ENCODE measurements around the gene MALT1.

Gene MALT1

DNA sequence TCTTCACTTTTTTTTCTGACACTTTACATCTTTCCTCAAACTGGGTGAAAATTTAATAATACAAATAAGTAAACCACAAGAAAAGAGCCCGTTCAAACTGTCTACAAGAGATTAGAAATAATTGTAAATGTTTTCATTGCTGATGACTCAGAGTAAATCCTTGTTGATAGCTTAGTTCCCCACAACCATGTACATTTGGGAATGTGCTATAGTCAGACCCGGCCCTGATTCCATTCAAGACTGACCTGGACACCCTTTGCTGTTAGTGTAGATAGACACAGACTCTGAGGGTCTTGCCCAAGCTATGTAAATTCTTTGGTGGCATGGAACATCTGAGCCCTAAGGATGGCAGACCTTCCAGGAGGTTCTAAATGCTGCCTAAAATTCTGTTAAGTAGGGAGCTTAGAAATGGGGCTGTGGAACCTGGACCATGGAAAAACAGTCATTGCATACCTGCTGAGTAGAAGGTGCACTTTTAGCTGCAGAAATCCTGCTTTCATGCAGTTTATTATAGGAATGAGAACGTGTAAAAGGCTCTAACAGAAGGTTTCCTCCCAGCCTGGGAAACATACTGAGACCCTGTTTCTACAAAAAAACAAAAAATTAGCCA is 3.7 kb downstream of the MALT1 start:
- Histone ChIP-seq H3K27ac (ENCODE audit: low read length) (no peak overlapping the region), H2AFZ (ENCODE audit: low read depth, low read length) (no peak overlapping the region), H3K27me3 (ENCODE audit: low read depth, low read length) (no peaks in the 10 kb centered on the region; the same call in 1 of the 2 replicates), H4K20me1 (ENCODE audit: insufficient read depth, low read length) (peaks cover 20% of the 10 kb centered on the region), H3K9me3 (ENCODE audit: insufficient read depth, low read length) (no peaks in the 10 kb centered on the region), H3K4me3 (ENCODE audit: low read length) (no peak overlapping the region), H3K36me3 (replicated peaks; ENCODE audit: low read depth, low read length) (peaks cover 13% of the 10 kb centered on the region), H3K79me2 (ENCODE audit: low read length) (peaks cover 51% of the 10 kb centered on the region), H3K4me2 (ENCODE audit: low read length) (no peak overlapping the region), H3K9ac (ENCODE audit: low read length) (no peak overlapping the region), H3K4me1 (ENCODE audit: low read length) (peaks cover 12% of the 10 kb centered on the region)
- TF ChIP-seq EZH2phosphoT487 (IDR thresholded peaks at IDR 0.05; ENCODE audit: low read depth), result no peak
- TF ChIP-seq, protein P1, sequence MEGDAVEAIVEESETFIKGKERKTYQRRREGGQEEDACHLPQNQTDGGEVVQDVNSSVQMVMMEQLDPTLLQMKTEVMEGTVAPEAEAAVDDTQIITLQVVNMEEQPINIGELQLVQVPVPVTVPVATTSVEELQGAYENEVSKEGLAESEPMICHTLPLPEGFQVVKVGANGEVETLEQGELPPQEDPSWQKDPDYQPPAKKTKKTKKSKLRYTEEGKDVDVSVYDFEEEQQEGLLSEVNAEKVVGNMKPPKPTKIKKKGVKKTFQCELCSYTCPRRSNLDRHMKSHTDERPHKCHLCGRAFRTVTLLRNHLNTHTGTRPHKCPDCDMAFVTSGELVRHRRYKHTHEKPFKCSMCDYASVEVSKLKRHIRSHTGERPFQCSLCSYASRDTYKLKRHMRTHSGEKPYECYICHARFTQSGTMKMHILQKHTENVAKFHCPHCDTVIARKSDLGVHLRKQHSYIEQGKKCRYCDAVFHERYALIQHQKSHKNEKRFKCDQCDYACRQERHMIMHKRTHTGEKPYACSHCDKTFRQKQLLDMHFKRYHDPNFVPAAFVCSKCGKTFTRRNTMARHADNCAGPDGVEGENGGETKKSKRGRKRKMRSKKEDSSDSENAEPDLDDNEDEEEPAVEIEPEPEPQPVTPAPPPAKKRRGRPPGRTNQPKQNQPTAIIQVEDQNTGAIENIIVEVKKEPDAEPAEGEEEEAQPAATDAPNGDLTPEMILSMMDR (IDR thresholded peaks at IDR 0.05; ENCODE audit: low read depth, low read length), result no peak

DNA sequence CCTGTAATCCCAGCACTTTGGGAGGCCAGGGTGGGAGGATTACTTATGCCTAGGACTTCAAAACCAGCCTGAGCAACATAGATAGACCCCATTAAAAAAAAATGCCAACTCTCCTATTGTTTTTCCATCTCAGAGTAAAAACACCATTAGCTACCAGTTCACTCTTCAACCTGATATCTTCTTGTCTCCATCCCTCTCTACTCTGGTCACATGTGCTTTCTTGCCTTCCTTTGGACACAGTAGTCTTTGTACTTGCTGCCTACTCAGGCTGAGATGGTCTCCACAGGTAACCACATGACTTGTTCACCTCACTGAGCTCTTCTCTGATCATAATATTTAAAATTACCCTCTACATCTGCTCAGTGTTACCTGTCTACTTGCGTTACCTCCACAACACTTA is 5.0 kb downstream of the MALT1 start:
- H3K27ac ChIP-seq (ENCODE audit: low read length), result no peak overlapping the region
- H3K9me3 ChIP-seq (ENCODE audit: insufficient read depth, low read length), result no peaks in the 10 kb centered on the region
- no peaks in the 10 kb centered on the region for H3K27me3 ChIP-seq (ENCODE audit: low read depth, low read length)
- no peak overlapping the region for H3K4me3 ChIP-seq (ENCODE audit: low read length)
- H3K9ac ChIP-seq (ENCODE audit: low read length), result no peak overlapping the region
- no peak overlapping the region for H3K4me2 ChIP-seq (ENCODE audit: low read length)
- TF ChIP-seq EZH2phosphoT487 (IDR thresholded peaks at IDR 0.05; ENCODE audit: low read depth), result no peak
- TF ChIP-seq, protein P1 (IDR thresholded peaks at IDR 0.05; ENCODE audit: low read depth, low read length), result no peak
- H2AFZ ChIP-seq (ENCODE audit: low read depth, low read length), result no peak overlapping the region
- H4K20me1 ChIP-seq (ENCODE audit: insufficient read depth, low read length), result peaks cover 20% of the 10 kb centered on the region
- H3K79me2 ChIP-seq (ENCODE audit: low read length), result peaks cover 54% of the 10 kb centered on the region
- peaks cover 4% of the 10 kb centered on the region for H3K4me1 ChIP-seq (ENCODE audit: low read length)
- H3K36me3 ChIP-seq (replicated peaks; ENCODE audit: low read depth, low read length), result peaks cover 18% of the 10 kb centered on the region

DNA sequence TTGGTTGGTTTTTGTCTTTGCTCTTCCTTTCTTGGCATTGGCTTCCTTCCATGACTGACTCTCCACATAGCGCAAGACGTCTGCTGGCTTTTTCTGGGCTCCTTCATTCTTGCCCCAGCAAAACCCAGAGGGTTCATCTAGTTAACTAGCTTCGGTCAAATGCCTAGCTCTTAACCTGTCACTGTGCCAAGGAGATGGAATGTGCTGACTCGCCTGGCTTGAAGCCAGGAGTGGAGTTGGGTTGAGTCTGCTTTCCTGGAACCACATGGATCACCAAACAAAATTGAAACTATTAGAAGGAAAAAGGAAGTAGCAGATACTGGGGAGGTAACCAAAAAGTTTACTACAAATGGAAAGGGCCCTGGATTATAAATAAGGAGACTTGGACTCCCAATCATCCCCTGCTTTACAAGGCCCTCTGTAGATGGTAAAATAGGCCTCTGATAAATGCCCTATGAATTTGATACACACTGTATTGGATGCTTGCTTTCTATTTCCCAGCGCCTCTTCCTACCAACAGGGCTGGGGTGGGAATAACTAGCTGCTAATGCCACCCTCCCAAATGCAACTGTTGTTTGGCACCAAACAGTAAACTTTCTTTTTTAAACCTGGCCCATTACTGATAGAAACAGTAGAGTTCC is 11.3 kb downstream of the MALT1 start:
- H3K4me3 ChIP-seq (ENCODE audit: low read length), result no peak overlapping the region
- no peaks in the 10 kb centered on the region for H3K4me1 ChIP-seq (ENCODE audit: low read length)
- no peaks in the 10 kb centered on the region for H3K27me3 ChIP-seq (ENCODE audit: low read depth, low read length)
- peaks cover 16% of the 10 kb centered on the region for H3K79me2 ChIP-seq (ENCODE audit: low read length)
- no peak overlapping the region for H3K4me2 ChIP-seq (ENCODE audit: low read length)
- no peak overlapping the region for H2AFZ ChIP-seq (ENCODE audit: low read depth, low read length)
- no peaks in the 10 kb centered on the region for H3K9me3 ChIP-seq (ENCODE audit: insufficient read depth, low read length)
- no peak overlapping the region for H3K9ac ChIP-seq (ENCODE audit: low read length)
- H3K36me3 ChIP-seq (replicated peaks; ENCODE audit: low read depth, low read length), result peaks cover 35% of the 10 kb centered on the region
- TF ChIP-seq, protein P1 (IDR thresholded peaks at IDR 0.05; ENCODE audit: low read depth, low read length), result no peak
- no peak for TF ChIP-seq EZH2phosphoT487 (IDR thresholded peaks at IDR 0.05; ENCODE audit: low read depth)
- H4K20me1 ChIP-seq (ENCODE audit: insufficient read depth, low read length), result peaks cover 18% of the 10 kb centered on the region; the same call in 1 of the 2 replicates
- no peak overlapping the region for H3K27ac ChIP-seq (ENCODE audit: low read length)

DNA sequence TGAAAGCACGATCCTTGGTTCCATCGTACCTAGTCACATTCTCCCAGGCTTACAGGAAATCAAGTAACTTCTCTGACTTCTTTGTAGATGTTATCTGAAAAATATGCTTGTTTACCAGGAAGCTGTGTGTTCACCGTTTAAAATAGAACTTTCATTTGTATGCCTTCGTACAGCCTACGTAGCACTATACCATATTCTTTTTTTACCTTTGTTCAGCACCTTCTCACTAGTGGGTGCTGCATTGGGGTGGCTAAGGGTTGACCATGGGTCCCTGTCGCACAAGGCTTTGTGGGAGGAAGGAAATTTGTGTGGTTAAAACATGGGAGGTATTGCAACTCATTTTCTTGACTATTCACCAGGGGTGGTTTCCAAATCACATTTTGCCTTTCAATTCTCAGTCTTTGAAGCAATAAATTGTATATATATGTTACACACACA is 16.6 kb downstream of the MALT1 start:
- Histone ChIP-seq H3K36me3 (replicated peaks; ENCODE audit: low read depth, low read length) (peaks cover 38% of the 10 kb centered on the region), H3K4me3 (ENCODE audit: low read length) (no peak overlapping the region), H3K27me3 (ENCODE audit: low read depth, low read length) (no peaks in the 10 kb centered on the region), H3K4me2 (ENCODE audit: low read length) (no peak overlapping the region), H2AFZ (ENCODE audit: low read depth, low read length) (no peak overlapping the region), H3K4me1 (ENCODE audit: low read length) (no peaks in the 10 kb centered on the region), H3K27ac (ENCODE audit: low read length) (no peak overlapping the region), H4K20me1 (ENCODE audit: insufficient read depth, low read length) (no peaks in the 10 kb centered on the region; the same call in 1 of the 2 replicates), H3K79me2 (ENCODE audit: low read length) (no peaks in the 10 kb centered on the region), H3K9ac (ENCODE audit: low read length) (no peak overlapping the region), H3K9me3 (ENCODE audit: insufficient read depth, low read length) (no peaks in the 10 kb centered on the region)
- TF ChIP-seq EZH2phosphoT487 (IDR thresholded peaks at IDR 0.05; ENCODE audit: low read depth), result no peak
- TF ChIP-seq, protein P1 (IDR thresholded peaks at IDR 0.05; ENCODE audit: low read depth, low read length), result no peak

Data from OCI-LY3 (cell line).